ENCODE measurements around the gene DDX59. TPM values are rescaled to one million over a fixed set of nuclear protein-coding genes. Genes with fewer than 3 reads are reported as not detected.

DDX59 gene
- polyA plus RNA-seq, 1 donor from 2014 or later = 21.0 TPM

DNA sequence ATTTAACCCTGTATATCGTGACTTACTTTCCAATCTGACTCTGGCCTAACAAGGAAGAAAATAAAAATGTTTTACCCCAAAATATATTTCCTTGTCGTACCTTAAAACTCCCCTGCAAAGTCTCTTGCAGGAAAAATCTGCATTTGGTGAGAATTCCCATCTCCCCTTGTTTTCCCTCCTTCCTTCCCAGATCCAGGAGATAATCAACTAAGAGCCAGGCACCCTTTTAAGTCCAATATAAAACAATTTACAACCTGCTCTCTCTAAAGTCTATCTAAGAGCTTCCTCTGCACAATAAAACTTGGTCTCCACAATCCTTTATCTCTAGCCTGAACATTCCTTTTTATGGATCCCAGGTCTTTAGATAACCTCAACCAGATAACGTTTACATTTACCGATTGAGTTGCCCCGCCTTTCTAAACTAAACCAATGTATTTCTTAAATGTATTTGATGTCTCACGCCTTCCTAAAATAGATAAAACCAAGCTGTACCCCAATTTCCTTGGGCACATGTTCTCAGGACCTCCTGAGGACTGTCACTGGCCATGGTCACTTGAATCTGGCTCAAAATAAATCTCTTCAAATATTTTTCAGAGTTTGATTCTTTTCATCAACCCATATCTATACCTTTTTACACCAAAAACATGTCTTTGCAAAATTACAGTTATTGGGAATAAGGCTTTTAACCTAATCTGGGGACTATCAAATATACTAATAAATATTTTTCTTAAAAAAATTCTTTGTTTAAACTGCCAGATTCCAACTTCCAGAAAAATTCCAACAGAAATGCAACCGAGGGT lies 993 bp downstream of the DDX59 start:
- no peaks in the 10 kb centered on the region for H4K20me1 ChIP-seq (ENCODE audit: insufficient read depth)
- H2AFZ ChIP-seq (ENCODE audit: low read depth, low read length) = peak overlapping the region; percentile 93
- peak overlapping the region; percentile 94 for H3K9ac ChIP-seq (ENCODE audit: low read length)
- H3K27ac ChIP-seq (ENCODE audit: low read length) = peak overlapping the region; percentile 82
- peak overlapping the region; percentile 94 for H3K4me3 ChIP-seq (ENCODE audit: low read length)
- peak overlapping the region; percentile 70 for H3K4me2 ChIP-seq (ENCODE audit: low read length)
- no peaks in the 10 kb centered on the region for H3F3A ChIP-seq (ENCODE audit: insufficient read depth, low read length, poor library complexity, severe bottlenecking)
- H3K79me2 ChIP-seq (replicated peaks; ENCODE audit: insufficient read depth, low read length) = peaks cover 6% of the 10 kb centered on the region
- TF ChIP-seq, protein P1, sequence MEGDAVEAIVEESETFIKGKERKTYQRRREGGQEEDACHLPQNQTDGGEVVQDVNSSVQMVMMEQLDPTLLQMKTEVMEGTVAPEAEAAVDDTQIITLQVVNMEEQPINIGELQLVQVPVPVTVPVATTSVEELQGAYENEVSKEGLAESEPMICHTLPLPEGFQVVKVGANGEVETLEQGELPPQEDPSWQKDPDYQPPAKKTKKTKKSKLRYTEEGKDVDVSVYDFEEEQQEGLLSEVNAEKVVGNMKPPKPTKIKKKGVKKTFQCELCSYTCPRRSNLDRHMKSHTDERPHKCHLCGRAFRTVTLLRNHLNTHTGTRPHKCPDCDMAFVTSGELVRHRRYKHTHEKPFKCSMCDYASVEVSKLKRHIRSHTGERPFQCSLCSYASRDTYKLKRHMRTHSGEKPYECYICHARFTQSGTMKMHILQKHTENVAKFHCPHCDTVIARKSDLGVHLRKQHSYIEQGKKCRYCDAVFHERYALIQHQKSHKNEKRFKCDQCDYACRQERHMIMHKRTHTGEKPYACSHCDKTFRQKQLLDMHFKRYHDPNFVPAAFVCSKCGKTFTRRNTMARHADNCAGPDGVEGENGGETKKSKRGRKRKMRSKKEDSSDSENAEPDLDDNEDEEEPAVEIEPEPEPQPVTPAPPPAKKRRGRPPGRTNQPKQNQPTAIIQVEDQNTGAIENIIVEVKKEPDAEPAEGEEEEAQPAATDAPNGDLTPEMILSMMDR (IDR thresholded peaks at IDR 0.05; ENCODE audit: poor library complexity, severe bottlenecking) = no peak
- no peak for TF ChIP-seq MXI1 (conservative IDR thresholded peaks at IDR 0.05; ENCODE audit: poor library complexity, severe bottlenecking)
- H3K36me3 ChIP-seq (ENCODE audit: insufficient read depth, low read length) = no peaks in the 10 kb centered on the region
- no peaks in the 10 kb centered on the region for H3K27me3 ChIP-seq (ENCODE audit: insufficient read depth, low read depth, low read length)
- H3K9me2 ChIP-seq (ENCODE audit: insufficient read depth, low read length) = no peaks in the 10 kb centered on the region
- no peaks in the 10 kb centered on the region for H3K9me3 ChIP-seq (ENCODE audit: low read length)

DNA sequence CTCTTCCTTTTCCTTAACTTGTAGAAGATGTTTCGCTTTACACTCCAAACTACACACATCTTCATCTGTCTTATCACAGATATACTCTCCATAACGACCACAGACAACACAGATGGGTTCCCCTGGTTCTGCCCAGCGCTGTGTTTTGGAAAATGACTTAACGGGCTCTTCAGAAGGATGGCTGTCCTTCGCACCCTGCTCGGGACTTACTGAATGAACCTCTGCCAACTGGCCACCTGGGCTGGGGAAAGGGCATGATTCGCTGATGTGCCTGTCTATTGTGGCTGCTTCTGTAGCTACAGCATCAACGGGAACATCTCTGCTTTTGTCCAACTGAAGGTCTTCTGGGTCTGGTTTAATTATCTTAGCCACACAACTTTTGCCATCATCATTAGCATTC lies 3.4 kb downstream of the DDX59 start:
- Histone ChIP-seq H3K27me3 (ENCODE audit: insufficient read depth, low read depth, low read length) (no peaks in the 10 kb centered on the region), H3K9ac (ENCODE audit: low read length) (no peak overlapping the region), H3F3A (ENCODE audit: insufficient read depth, low read length, poor library complexity, severe bottlenecking) (no peaks in the 10 kb centered on the region), H3K79me2 (replicated peaks; ENCODE audit: insufficient read depth, low read length) (peaks cover 6% of the 10 kb centered on the region), H3K4me2 (ENCODE audit: low read length) (no peak overlapping the region), H3K27ac (ENCODE audit: low read length) (no peak overlapping the region), H3K9me2 (ENCODE audit: insufficient read depth, low read length) (no peaks in the 10 kb centered on the region), H3K9me3 (ENCODE audit: low read length) (no peaks in the 10 kb centered on the region), H2AFZ (ENCODE audit: low read depth, low read length) (no peak overlapping the region), H3K36me3 (ENCODE audit: insufficient read depth, low read length) (no peaks in the 10 kb centered on the region), H3K4me3 (ENCODE audit: low read length) (no peak overlapping the region), H4K20me1 (ENCODE audit: insufficient read depth) (no peaks in the 10 kb centered on the region)
- TF ChIP-seq SMC3 (conservative IDR thresholded peaks at IDR 0.05; ENCODE audit: poor library complexity) (no peak), EP300 (conservative IDR thresholded peaks at IDR 0.05; ENCODE audit: poor library complexity, severe bottlenecking) (no peak), TAF1 (IDR thresholded peaks at IDR 0.05; ENCODE audit: low read depth) (no peak), EZH2 (IDR thresholded peaks at IDR 0.05; ENCODE audit: borderline replicate concordance, insufficient read depth, low read length, poor library complexity, severe bottlenecking) (no peak), POLR2AphosphoS5 (IDR thresholded peaks at IDR 0.05) (no peak), RAD21 (conservative IDR thresholded peaks at IDR 0.05) (no peak), MXI1 (conservative IDR thresholded peaks at IDR 0.05; ENCODE audit: poor library complexity, severe bottlenecking) (no peak)
- TF ChIP-seq, protein P2, sequence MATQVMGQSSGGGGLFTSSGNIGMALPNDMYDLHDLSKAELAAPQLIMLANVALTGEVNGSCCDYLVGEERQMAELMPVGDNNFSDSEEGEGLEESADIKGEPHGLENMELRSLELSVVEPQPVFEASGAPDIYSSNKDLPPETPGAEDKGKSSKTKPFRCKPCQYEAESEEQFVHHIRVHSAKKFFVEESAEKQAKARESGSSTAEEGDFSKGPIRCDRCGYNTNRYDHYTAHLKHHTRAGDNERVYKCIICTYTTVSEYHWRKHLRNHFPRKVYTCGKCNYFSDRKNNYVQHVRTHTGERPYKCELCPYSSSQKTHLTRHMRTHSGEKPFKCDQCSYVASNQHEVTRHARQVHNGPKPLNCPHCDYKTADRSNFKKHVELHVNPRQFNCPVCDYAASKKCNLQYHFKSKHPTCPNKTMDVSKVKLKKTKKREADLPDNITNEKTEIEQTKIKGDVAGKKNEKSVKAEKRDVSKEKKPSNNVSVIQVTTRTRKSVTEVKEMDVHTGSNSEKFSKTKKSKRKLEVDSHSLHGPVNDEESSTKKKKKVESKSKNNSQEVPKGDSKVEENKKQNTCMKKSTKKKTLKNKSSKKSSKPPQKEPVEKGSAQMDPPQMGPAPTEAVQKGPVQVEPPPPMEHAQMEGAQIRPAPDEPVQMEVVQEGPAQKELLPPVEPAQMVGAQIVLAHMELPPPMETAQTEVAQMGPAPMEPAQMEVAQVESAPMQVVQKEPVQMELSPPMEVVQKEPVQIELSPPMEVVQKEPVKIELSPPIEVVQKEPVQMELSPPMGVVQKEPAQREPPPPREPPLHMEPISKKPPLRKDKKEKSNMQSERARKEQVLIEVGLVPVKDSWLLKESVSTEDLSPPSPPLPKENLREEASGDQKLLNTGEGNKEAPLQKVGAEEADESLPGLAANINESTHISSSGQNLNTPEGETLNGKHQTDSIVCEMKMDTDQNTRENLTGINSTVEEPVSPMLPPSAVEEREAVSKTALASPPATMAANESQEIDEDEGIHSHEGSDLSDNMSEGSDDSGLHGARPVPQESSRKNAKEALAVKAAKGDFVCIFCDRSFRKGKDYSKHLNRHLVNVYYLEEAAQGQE (IDR thresholded peaks at IDR 0.05; ENCODE audit: borderline replicate concordance) = no peak
- TF ChIP-seq, protein P1 (IDR thresholded peaks at IDR 0.05; ENCODE audit: poor library complexity, severe bottlenecking) = no peak
